GM21723 (cell line): ENCODE results near the gene ARL5C.

Experiments used
- ATAC-seq: cut with Tn5 transposase; IDR thresholded peaks from one replicate; pipeline ENCODE4 v1.9.1; 2021; ENCODE audit warnings: mild to moderate bottlenecking, moderate library complexity; ENCODE audit not compliant: unreplicated experiment

ARL5C gene

GRCh38 chr17:39194089-39194984, 28.4 kb upstream of the ARL5C start:
- no peak for ATAC-seq

- no peak for ATAC-seq
These were observed 27.4 kb upstream of the ARL5C start for GRCh38 chr17:39193346-39193745.

DNA sequence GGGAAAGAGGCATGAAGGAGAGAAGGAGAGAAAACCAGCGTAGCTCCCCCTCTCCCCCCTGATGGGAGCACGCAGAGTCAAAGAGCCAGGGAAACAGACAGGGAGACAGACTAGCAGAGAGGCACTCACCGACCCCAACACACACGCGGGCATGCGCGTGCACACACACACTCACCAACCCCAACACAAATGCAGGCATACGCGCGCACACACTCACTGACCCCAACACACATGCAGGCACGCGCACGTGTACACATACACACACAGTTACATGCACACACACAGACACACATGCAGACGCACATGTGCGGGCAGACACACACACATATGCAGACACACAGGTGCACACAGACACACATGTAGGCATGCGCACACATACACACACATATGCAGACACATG, 26.9 kb upstream of the ARL5C start:
- ATAC-seq, result no peak

DNA sequence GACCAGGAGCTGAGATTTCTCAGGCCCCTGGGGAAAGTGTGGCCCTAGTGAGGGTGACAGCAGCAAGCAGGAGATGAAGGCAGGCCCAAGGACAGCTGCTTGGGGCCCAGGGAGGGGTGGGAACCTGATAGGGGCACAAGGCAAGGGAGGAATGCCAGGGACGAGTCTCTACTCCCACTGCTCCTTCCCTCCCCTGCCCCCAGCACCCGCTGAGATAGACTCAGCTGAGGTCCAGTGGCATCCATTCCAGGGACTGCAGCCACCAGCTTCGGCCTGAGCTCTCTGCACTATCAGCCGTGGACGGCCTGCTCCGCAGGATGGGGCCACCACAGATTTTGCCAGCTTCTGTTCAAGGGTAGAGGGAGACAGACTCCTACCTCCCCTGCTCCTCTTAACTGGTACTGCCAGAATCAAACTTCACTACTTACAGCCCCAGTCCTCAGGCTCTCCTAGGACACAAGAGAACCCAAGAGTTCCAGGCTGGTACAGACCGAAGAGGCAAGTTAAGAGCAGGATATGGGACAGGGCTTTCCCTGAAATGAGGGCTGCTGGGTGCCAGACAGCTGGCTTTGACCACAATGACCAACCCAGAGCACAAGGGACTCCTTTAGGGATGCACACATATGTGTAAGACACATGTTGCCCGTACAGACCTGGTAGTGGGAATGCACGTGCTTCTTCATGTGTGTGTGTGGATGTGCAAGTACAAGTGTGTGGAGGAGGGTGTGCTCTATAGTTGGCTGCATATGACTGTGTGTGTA, 26.0 kb upstream of the ARL5C start:
- ATAC-seq, result no peak

DNA sequence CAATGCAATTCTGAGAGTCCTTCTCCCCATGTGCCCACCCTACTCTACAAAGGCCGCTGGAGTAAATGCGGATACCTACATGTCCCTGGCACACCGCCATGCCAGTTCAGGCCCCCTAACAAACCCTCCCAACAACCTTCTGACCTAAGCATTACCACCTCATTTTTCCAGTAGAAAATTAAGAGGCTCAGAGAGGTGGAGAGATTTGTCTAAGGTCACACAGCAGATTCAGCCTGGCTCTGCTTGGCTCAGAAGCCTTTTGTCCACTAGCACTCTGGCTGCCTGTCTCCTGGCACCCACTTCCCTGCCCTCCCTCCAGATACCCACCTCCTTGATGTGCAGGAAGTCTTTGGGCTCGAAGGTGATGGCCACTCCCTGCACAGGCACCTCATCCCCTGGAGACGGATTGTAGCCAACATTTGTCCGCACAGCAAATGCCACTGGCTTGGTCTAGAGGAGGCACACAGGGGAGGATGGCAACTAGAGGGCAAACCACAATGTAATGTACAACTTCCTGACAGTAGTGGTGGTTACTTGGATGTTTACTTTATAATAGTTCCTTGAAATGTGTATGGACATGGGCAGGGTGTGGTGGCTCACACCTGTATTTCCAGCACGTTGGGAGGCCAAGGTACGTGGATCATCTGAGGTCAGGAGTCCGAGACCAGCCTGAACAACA, 21.3 kb upstream of the ARL5C start:
- no peak for ATAC-seq

- no peak for ATAC-seq
These were observed 20.6 kb upstream of the ARL5C start for GRCh38 chr17:39186481-39187002.

- no peak for ATAC-seq
These were observed 17.8 kb upstream of the ARL5C start for GRCh38 chr17:39183720-39184119.

- ATAC-seq, result no peak
These were observed 17.1 kb upstream of the ARL5C start for GRCh38 chr17:39183045-39183444.

DNA sequence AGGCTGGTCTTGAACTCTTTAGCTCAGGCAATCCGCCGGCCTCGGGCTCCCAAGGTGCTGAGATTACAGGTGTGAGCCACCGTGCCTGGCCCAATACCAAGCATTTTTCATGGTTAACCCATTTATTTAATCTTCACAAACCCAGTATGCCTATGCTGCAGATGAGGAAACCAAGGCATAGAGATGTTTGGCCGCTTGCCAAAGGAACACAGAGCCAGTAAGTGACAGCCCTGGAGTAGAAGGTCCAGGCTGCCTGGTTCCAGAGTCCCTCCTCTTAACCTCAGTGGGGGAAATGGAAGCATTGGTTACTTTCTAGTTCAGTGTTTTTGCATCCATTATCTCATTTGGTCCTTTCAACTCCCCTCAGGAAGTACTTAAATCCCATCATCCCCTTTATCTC, 15.3 kb upstream of the ARL5C start:
- no peak for ATAC-seq

DNA sequence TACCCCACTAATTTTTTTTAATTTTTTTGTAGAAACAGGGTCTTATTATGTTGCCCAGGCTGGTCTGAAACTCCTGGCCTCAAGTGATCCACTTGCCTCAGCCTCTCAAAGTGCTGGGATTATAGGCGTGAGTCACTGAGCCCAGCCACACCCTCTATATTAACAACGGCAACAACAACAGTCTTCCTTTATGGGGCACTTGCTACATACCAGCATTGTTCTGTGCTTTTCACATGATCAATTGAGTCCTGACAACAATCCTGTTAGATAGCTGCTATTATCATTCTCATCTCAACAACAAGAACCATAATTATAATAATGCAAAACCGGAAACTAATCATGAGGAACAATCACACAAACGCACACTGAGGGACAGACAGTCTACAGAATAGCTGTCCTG, 12.6 kb upstream of the ARL5C start:
- no peak for ATAC-seq

DNA sequence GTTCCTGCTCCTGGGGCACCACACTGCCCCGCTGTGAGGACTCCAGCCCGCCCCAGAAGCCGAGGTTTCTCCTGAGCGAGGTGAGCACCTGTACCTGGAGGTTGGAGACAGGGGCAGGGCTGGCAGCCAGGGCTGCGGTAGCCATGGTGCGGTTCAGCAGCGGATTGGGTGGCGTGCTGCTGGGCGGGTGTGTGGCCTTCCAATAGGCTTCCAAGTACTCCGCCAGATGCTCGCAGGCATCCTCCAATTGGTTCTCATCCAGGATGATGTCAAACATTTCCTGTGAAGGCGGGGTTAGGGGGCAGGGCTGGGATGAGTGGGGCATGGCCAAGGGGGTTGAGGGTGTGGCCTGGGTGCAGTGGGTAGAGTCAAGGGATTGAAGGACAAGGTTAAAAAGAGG, 11.3 kb upstream of the ARL5C start:
- no peak for ATAC-seq

DNA sequence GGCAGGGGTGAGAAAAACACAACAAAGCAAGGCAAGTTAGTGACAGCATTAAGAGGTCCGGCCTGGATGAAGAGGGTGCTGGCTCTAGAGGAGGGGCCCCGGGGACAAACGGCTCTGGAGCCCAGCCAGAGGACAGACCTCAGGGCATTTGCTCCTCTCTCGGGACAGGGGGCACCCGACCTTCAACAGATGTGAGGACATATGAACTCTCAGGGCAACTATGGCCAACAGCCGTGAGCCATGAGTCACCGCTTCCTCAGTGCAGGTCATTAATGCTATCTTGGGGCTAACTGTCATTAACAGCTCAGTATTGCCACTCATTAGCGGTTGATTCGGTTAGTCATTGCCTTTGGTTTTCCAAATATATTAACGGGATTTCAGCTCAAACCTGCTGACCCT, 9.7 kb upstream of the ARL5C start:
- no peak for ATAC-seq

GRCh38 chr17:39174920-39175694, 9.1 kb upstream of the ARL5C start:
- no peak for ATAC-seq

GRCh38 chr17:39173526-39174274, 7.7 kb upstream of the ARL5C start:
- ATAC-seq, result no peak

- no peak for ATAC-seq
These were observed 7.1 kb upstream of the ARL5C start for GRCh38 chr17:39173080-39173479.

DNA sequence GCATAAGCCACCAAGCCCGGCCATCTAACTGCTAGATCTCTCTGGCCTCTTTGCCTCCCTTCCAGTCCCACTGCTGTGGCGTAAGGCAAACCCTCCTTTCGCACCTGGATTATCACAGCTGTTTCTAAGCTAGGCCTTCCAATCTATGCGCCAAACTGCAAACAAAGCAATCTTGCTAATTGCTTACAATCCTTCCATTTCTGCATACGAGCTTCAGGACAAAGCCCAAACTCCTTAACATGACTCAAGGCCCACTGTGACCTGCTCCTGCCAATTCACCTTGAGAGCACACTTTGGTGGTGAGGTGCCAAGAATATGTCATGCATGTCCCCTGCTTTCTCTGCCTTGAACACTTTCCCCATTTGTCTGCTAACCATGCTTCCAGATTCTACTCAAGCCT, 6.0 kb upstream of the ARL5C start:
- no peak for ATAC-seq

DNA sequence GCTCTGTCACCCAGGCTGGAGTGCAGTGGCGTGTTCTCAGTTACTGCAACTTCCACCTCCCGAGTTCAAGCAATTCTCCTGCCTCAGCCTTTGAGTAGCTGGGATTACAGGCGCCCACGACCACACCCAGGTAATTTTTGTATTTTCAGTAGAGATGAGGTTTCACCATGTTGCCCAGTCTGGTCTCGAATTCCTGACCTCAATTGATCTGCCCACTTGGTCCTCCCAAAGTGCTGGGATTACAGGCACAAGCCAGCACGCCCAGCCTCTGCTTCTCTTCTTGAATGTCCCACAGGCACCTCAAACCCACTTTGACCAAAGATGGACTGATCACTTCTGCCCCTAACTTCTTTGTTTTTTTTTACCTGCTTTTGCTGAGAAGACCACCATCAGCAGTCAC, 4.6 kb upstream of the ARL5C start:
- ATAC-seq, result no peak

DNA sequence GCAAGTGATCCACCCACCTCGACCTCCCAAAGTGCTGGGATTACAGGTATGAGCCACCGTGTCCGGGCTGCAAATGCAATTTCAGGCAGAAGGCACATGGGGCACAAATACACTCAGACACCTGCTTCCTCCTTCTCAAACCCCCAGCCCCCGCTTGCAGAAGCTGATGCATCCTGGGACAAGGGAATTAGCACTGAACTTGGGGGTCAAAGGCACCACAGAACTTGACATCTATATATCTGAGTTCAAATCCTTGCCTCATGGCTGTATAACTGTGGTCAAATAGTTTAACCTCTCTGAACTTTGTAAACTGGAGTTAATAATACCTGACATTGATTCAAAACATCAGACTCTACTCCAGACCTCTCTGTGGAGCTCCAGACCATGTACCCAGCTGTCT, 4.1 kb upstream of the ARL5C start:
- no peak for ATAC-seq

- no peak for ATAC-seq
These were observed 3.6 kb upstream of the ARL5C start for GRCh38 chr17:39169518-39169917.

DNA sequence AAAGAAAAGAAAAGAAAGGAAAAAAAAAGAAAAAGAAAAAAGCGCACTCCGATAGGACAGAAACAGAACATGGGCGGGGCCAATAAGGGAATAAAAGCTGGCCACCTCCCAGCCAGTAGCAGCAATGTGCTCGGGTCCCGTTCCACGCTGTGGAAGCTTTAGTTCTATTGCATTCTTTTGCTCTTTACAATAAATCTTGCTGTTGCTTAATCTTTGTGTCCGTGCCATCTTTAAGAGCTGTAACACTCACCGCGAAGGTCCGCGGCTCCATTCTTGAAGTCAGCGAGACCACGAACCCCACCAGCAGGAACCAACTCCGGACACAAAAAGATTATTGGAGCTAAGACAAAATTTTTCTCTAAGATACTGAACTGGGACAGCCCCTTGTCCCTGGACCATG, 3.1 kb upstream of the ARL5C start:
- ATAC-seq, result no peak
